H9 (cell line): Measurements from ENCODE around the gene DCTN2. TPM values are rescaled to one million over a fixed set of nuclear protein-coding genes. Genes with fewer than 3 reads are reported as not detected.

Experiments used
- DNase-seq: peaks from one replicate; pipeline ENCODE4 v3.0.0-alpha.2; 2017
- H2AFZ ChIP-seq: one replicate; pipeline ENCODE4 v1.6.1; 2013; ENCODE audit warnings: mild to moderate bottlenecking, low read length, control low read depth, moderate library complexity
- H2AK5ac ChIP-seq: 2 replicates; pipeline ENCODE4 v1.6.1; 2013; ENCODE audit warnings: low read length, control low read depth, mixed read lengths; ENCODE audit not compliant: insufficient read length
- H2BK120ac ChIP-seq: one replicate; pipeline ENCODE4 v1.6.1; 2013; ENCODE audit warnings: low read depth, mild to moderate bottlenecking, low read length, control low read depth, inconsistent platforms; ENCODE audit not compliant: poor library complexity, severe bottlenecking
- H2BK12ac ChIP-seq: 2 replicates; pipeline ENCODE4 v1.6.1; 2013; ENCODE audit warnings: low read length, control low read depth, mixed read lengths, low read depth; ENCODE audit not compliant: insufficient read length
- H2BK15ac ChIP-seq: 2 replicates; pipeline ENCODE4 v1.6.1; 2013; ENCODE audit warnings: low read depth, low read length, control low read depth
- H2BK20ac ChIP-seq: one replicate; pipeline ENCODE4 v1.6.1; 2013; ENCODE audit warnings: low read depth, mild to moderate bottlenecking, low read length, control low read depth, inconsistent platforms; ENCODE audit not compliant: poor library complexity, severe bottlenecking
- H2BK5ac ChIP-seq: 2 replicates; pipeline ENCODE4 v1.6.1; 2013; ENCODE audit warnings: low read length, control low read depth, mixed read lengths; ENCODE audit not compliant: insufficient read length
- H3K14ac ChIP-seq: 2 replicates; pipeline ENCODE4 v1.6.1; 2013; ENCODE audit warnings: low read length, control low read depth; ENCODE audit not compliant: insufficient read depth
- H3K18ac ChIP-seq: 2 replicates; pipeline ENCODE4 v1.6.1; 2013; ENCODE audit warnings: low read depth, mild to moderate bottlenecking, mixed read lengths, low read length, control low read depth; ENCODE audit not compliant: insufficient read length
- H3K23ac ChIP-seq: 2 replicates; pipeline ENCODE4 v1.6.1; 2013; ENCODE audit warnings: low read length, control low read depth, mixed read lengths, low read depth; ENCODE audit not compliant: insufficient read length
- H3K23me2 ChIP-seq: 2 replicates; pipeline ENCODE4 v1.6.1; 2013; ENCODE audit warnings: low read depth, mild to moderate bottlenecking, mixed read lengths, low read length, control low read depth; ENCODE audit not compliant: insufficient read length, poor library complexity, severe bottlenecking
- H3K27ac ChIP-seq: 2 replicates; pipeline ENCODE4 v1.5.1; 2013; ENCODE audit warnings: low read length, control low read depth, mixed read lengths, low read depth; ENCODE audit not compliant: insufficient read length
- H3K27me3 ChIP-seq: 2 replicates; pipeline ENCODE4 v1.6.1; 2013; ENCODE audit warnings: low read length, control low read depth, inconsistent platforms; ENCODE audit not compliant: insufficient read depth
- H3K4ac ChIP-seq: 2 replicates; pipeline ENCODE4 v1.6.1; 2013; ENCODE audit warnings: low read depth, mild to moderate bottlenecking, control low read depth, inconsistent platforms, low read length, moderate library complexity
- H3K4me1 ChIP-seq: 2 replicates; pipeline ENCODE4 v1.6.1; 2013; ENCODE audit warnings: low read length, control low read depth, inconsistent platforms; ENCODE audit not compliant: insufficient read depth
- H3K4me2 ChIP-seq: 2 replicates; pipeline ENCODE4 v1.6.1; 2013; ENCODE audit warnings: low read length, control low read depth, mixed read lengths; ENCODE audit not compliant: insufficient read length, insufficient read depth
- H3K56ac ChIP-seq: 2 replicates; pipeline ENCODE4 v1.6.1; 2013; ENCODE audit warnings: low read depth, mild to moderate bottlenecking, mixed read lengths, low read length, control low read depth; ENCODE audit not compliant: insufficient read length
- H3K79me1 ChIP-seq: 2 replicates; pipeline ENCODE4 v1.6.1; 2013; ENCODE audit warnings: low read depth, mild to moderate bottlenecking, moderate library complexity, low read length, control low read depth, inconsistent platforms; ENCODE audit not compliant: insufficient read depth, poor library complexity, severe bottlenecking
- H3K79me2 ChIP-seq: 2 replicates; pipeline ENCODE4 v1.6.1; 2013; ENCODE audit warnings: low read length, control low read depth, inconsistent platforms; ENCODE audit not compliant: insufficient read depth
- H3K9ac ChIP-seq: 2 replicates; pipeline ENCODE4 v1.6.1; 2013; ENCODE audit warnings: low read length, control low read depth, mixed read lengths; ENCODE audit not compliant: insufficient read length; ENCODE audit errors: extremely low read depth
- H3K9me3 ChIP-seq: one replicate; pipeline ENCODE4 v1.6.1; 2013; ENCODE audit warnings: low read depth, low read length, inconsistent platforms; ENCODE audit not compliant: control insufficient read depth
- H3T11ph ChIP-seq: one replicate; pipeline ENCODE4 v1.6.1; 2013; ENCODE audit warnings: mild to moderate bottlenecking, low read length, control low read depth, inconsistent platforms
- H4K20me1 ChIP-seq: one replicate; pipeline ENCODE4 v1.6.1; 2013; ENCODE audit not compliant: control insufficient read depth, insufficient read length, insufficient read depth
- H4K5ac ChIP-seq: 2 replicates; pipeline ENCODE4 v1.6.1; 2013; ENCODE audit warnings: low read depth, mild to moderate bottlenecking, mixed read lengths, low read length, control low read depth; ENCODE audit not compliant: insufficient read length
- H4K8ac ChIP-seq: replicated peaks from 2 replicates; pipeline ENCODE4 v1.6.1; 2013; ENCODE audit warnings: low read length, control low read depth, mixed read lengths, low read depth; ENCODE audit not compliant: insufficient read length
- H4K91ac ChIP-seq: 2 replicates; pipeline ENCODE4 v1.6.1; 2013; ENCODE audit warnings: low read depth, mild to moderate bottlenecking, moderate library complexity, mixed read lengths, low read length, control low read depth; ENCODE audit not compliant: insufficient read length
- H3K27ac Mint-ChIP-seq, 3 experiments: 2 replicates in 2 of 3; 3 replicates in 1 of 3; pipeline ENCODE4 v1.8.0; 2020 to 2021; ENCODE audit warnings: mixed read lengths in 3 of 3, mild to moderate bottlenecking in 1 of 3, moderate library complexity in 1 of 3
- H3K27me3 Mint-ChIP-seq: 2 replicates; pipeline ENCODE4 v1.8.0; 2021; ENCODE audit warnings: low read depth, mild to moderate bottlenecking, moderate library complexity, mixed read lengths
- H3K36me3 Mint-ChIP-seq, 3 experiments: 2 replicates in 2 of 3; 3 replicates in 1 of 3; pipeline ENCODE4 v1.8.0; 2020 to 2021; ENCODE audit warnings: low read depth in 3 of 3, mixed read lengths in 3 of 3; ENCODE audit not compliant: insufficient read depth in 1 of 3
- H3K4me1 Mint-ChIP-seq, 2 experiments: 2 replicates each; pipeline ENCODE4 v1.8.0; 2020; ENCODE audit warnings: mixed read lengths in 2 of 2
- H3K4me3 Mint-ChIP-seq, 2 experiments: 2 replicates in 1 of 2; 3 replicates in 1 of 2; pipeline ENCODE4 v1.8.0; 2020 to 2021; ENCODE audit warnings: mild to moderate bottlenecking in 2 of 2, mixed read lengths in 2 of 2, moderate library complexity in 1 of 2
- H3K9me3 Mint-ChIP-seq, 2 experiments: 2 replicates in 1 of 2; 3 replicates in 1 of 2; pipeline ENCODE4 v1.8.0; 2020; ENCODE audit warnings: mild to moderate bottlenecking in 2 of 2, mixed read lengths in 2 of 2, moderate library complexity in 1 of 2
- CTCF ChIP-seq: fragments of 200-600 bp; sonication (generic); conservative IDR thresholded peaks from 3 replicates; pipeline ENCODE4 v1.8.0; 2021; ENCODE audit warnings: antibody characterized with exemption, mild to moderate bottlenecking
- WGBS: extraction: QIAGEN DNeasy Blood & Tissue Kit; methylation state at CpG from one replicate; pipeline ENCODE4 v1.1.7; 2013; ENCODE audit warnings: missing lambda C conversion rate, low lambda C conversion rate, mixed read lengths; ENCODE audit not compliant: insufficient read length; ENCODE audit errors: extremely low coverage; 5-methylcytosine and 5-hydroxymethylcytosine counted together
- total RNA-seq: library from RNA; stranded (reverse); gene quantifications from 2 replicates; pipeline ENCODE4 v1.2.1, GENCODE V29; 2021

DCTN2 gene
- total RNA-seq, 1 experiment from 2014 or later = 97.7 TPM

- no peak overlapping the region for H3K27ac ChIP-seq
- H3K9me3 ChIP-seq = no peaks in the 10 kb centered on the region
- H4K91ac ChIP-seq = no peak overlapping the region
- Mint-ChIP-seq H3K36me3 (peaks cover 40 to 79% (median 59%) of the 10 kb centered on the region in 3 experiments; a peak in 6 of 7 replicates), H3K27ac (no peak overlapping the region), H3K27me3 (no peaks in the 10 kb centered on the region), H3K4me1 (peaks cover 0 to 2% of the 10 kb centered on the region in 2 experiments; a peak in 1 of 4 replicates), H3K9me3 (no peaks in the 10 kb centered on the region), H3K4me3 (no peak overlapping the region)
- H3K4ac ChIP-seq = no peak overlapping the region
- no peak overlapping the region for H2AK5ac ChIP-seq
- no peaks in the 10 kb centered on the region for H3K4me1 ChIP-seq
- H4K5ac ChIP-seq = no peak overlapping the region
- no peak overlapping the region for H3T11ph ChIP-seq
- H2BK12ac ChIP-seq = no peak overlapping the region
- no peak overlapping the region for H2BK15ac ChIP-seq
- H4K20me1 ChIP-seq = no peaks in the 10 kb centered on the region
- DNase-seq = no peak
- H3K4me2 ChIP-seq = no peak overlapping the region
- 0 out of 2 replicates have a peak, but pooled peaks cover 2% of the 10 kb centered on the region for H3K79me2 ChIP-seq
- no peak overlapping the region for H2AFZ ChIP-seq
- H2BK5ac ChIP-seq = no peak overlapping the region
- H2BK20ac ChIP-seq = no peak overlapping the region
- no peaks in the 10 kb centered on the region for H3K79me1 ChIP-seq
- no peak overlapping the region for H3K56ac ChIP-seq
- no peak for TF ChIP-seq CTCF
- no peaks in the 10 kb centered on the region for H3K27me3 ChIP-seq
- no peaks in the 10 kb centered on the region for H3K23me2 ChIP-seq
- H3K9ac ChIP-seq = no peak overlapping the region
- no peak overlapping the region for H4K8ac ChIP-seq
- no peak overlapping the region for H3K23ac ChIP-seq
- H3K18ac ChIP-seq = no peak overlapping the region
- no peak overlapping the region for H3K14ac ChIP-seq
- no CpG with 5 or more reads among the region's 2 CpGs for WGBS
- H2BK120ac ChIP-seq = no peak overlapping the region
Measured at GRCh38 chr12:57579011-57579410, 32.0 kb upstream of the DCTN2 start.
